CD4-positive, alpha-beta T cell treated with Interleukin-6 at 100 ng/mL for 8 hours (primary cell): ENCODE results near the gene ZNF143.

Experiments used
- DNase-seq: peaks from one replicate; pipeline ENCODE4 v3.0.0-alpha.2; 2020; ENCODE audit warnings: mixed read lengths, low spot score

ZNF143 gene

DNA sequence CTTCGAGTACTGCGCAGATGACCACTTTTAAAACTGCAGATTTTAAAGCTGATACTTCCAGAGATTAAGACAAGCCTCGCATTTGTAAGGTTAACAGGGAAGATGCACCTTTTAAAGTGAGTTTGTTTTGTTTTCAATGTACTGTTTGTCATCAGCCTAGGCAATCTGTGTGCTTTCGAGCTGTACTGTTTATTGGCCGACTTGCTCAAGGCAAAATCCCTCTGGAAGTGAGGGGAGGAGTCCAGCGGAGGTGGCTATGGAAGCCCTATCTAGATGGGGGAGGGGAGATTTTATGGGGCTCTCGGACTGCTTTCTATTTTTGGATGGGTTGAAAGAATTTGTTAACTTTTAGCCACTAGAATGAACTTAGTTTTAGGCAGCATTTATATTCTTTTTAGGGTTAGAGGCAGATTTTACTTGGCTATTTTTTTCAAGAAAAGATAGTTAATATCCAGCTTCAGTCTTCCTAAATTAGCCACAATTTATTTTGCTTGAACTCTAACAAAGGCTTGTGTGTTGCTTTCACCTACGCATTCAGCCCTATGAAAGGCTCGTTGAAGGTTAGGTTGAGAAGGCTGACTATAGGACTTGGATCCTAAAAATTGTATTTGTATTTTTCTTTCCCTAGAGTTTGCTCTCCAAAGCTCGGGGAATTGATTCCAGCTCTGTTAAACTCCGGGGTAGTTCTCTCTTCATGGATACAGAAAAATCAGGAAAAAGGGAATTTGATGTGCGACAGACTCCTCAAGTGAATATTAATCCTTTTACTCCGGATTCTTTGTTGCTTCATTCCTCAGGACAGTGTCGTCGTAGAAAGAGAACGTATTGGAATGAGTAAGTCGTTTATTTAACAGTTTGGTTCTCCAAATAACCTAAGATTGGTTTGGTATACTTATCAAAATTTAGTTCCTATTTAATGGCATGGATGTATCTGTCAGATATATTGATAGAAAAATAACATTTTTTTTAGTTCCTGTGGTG, 114.7 kb downstream of the ZNF143 start:
- no peak for DNase-seq

DNA sequence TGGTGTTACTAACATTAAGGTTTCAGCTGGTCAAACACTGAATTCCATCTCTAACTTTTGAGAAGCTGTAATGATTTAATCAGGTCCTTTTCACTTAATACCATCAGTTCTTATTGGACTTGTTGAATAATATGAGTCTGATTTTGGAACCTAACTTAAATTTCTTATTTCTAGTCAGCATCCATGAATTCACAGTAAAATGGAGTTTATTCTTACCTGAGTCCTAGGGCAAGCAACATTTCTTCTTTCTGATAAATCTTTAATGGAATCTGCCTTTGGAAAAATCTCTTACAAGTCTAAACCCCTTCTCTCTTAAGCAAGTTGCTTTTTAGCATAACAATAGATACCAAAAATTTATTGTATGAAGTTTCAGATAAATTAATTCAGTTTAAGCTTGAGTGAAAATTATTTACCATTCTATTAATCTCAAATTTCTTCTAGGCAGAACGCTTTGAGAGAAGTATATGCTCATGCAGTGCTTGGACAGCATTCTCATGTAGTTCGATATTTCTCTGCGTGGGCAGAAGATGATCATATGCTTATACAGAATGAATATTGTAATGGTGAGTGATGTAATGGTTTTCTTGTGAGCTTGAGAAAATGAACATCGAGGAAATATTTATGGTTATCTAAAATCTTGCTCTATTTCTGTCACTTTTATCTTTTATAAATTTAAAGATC, 116.0 kb downstream of the ZNF143 start:
- no peak for DNase-seq

DNA sequence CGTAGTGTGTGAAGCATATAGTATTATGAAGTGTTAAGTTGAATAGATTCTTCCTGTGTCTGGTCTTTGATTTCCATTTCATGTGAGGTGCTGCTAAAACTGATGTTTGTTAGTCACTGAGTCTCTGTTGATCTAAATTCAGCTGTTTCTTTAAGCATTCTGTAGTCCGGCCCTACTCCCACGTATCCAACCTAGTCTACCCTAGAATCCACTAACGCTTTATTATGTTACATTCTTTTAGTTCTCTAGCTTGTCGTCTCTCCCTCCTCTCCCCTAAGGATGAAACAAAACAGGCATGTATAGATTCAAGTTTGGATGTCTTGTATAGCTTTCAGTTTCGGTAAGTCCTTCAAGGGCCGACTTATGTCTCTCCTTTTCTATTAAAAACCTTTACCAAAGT, 116.7 kb downstream of the ZNF143 start:
- DNase-seq = no peak
